IPS-15b (cell line): ENCODE data around the gene LPIN1.

Source experiments
- H3K27me3 ChIP-seq: one replicate; pipeline ENCODE4 v1.6.1; 2013; ENCODE audit warnings: low read length; ENCODE audit not compliant: control insufficient read depth, insufficient read depth
- H3K36me3 ChIP-seq: one replicate; pipeline ENCODE4 v1.6.1; 2013; ENCODE audit warnings: low read length; ENCODE audit not compliant: control insufficient read depth, insufficient read depth
- H3K4me1 ChIP-seq: one replicate; pipeline ENCODE4 v1.6.1; 2013; ENCODE audit warnings: mild to moderate bottlenecking, low read length; ENCODE audit not compliant: control insufficient read depth, insufficient read depth
- H3K4me3 ChIP-seq: one replicate; pipeline ENCODE4 v1.5.1; 2013; ENCODE audit warnings: low read depth, low read length
- H3K9ac ChIP-seq: one replicate; pipeline ENCODE4 v1.6.1; 2013; ENCODE audit warnings: low read depth, mild to moderate bottlenecking, low read length
- H3K9me3 ChIP-seq: one replicate; pipeline ENCODE4 v1.6.1; 2013; ENCODE audit warnings: mild to moderate bottlenecking, low read length; ENCODE audit not compliant: control insufficient read depth, insufficient read depth

The LPIN1 gene

GRCh38 chr2:11746376-11746806, at the start of gene LPIN1:
Gene LPIN1, plus strand, starts transcription at chr2:11746632. Its CDS starts 18,910 bp downstream, at chr2:11765542.
- H3K9me3 ChIP-seq, result no peaks in the 10 kb centered on the region
- peak within 1 kb of the TSS; percentile 37 for H3K9ac ChIP-seq
- peak within 1 kb of the TSS; percentile 70 for H3K4me3 ChIP-seq
- H3K36me3 ChIP-seq, result no peaks in the 10 kb centered on the region
- peaks cover 2% of the 10 kb centered on the region for H3K27me3 ChIP-seq
- H3K4me1 ChIP-seq, result peaks cover 13% of the 10 kb centered on the region

GRCh38 chr2:11696736-11697102, 49.7 kb upstream of the LPIN1 start:
- Histone ChIP-seq H3K9me3 (no peaks in the 10 kb centered on the region), H3K4me3 (no peak overlapping the region), H3K27me3 (peaks cover 3% of the 10 kb centered on the region), H3K36me3 (no peaks in the 10 kb centered on the region), H3K4me1 (no peaks in the 10 kb centered on the region), H3K9ac (no peak overlapping the region)

GRCh38 chr2:11697103-11697871, 49.1 kb upstream of the LPIN1 start:
- H3K9me3 ChIP-seq, result no peaks in the 10 kb centered on the region
- peaks cover 3% of the 10 kb centered on the region for H3K27me3 ChIP-seq
- H3K36me3 ChIP-seq, result no peaks in the 10 kb centered on the region
- no peak overlapping the region for H3K4me3 ChIP-seq
- no peak overlapping the region for H3K9ac ChIP-seq
- no peaks in the 10 kb centered on the region for H3K4me1 ChIP-seq

- H3K4me1 ChIP-seq, result no peaks in the 10 kb centered on the region
- no peak overlapping the region for H3K4me3 ChIP-seq
- H3K9me3 ChIP-seq, result no peaks in the 10 kb centered on the region
- H3K9ac ChIP-seq, result no peak overlapping the region
- no peaks in the 10 kb centered on the region for H3K36me3 ChIP-seq
- peaks cover 2% of the 10 kb centered on the region for H3K27me3 ChIP-seq
Observed at GRCh38 chr2:11698009-11698922, 48.2 kb upstream of the LPIN1 start.

- no peaks in the 10 kb centered on the region for H3K9me3 ChIP-seq
- no peak overlapping the region for H3K9ac ChIP-seq
- H3K36me3 ChIP-seq, result no peaks in the 10 kb centered on the region
- H3K4me1 ChIP-seq, result no peaks in the 10 kb centered on the region
- no peaks in the 10 kb centered on the region for H3K27me3 ChIP-seq
- H3K4me3 ChIP-seq, result no peak overlapping the region
Observed at GRCh38 chr2:11699686-11700670, 46.5 kb upstream of the LPIN1 start.

GRCh38 chr2:11701206-11701605, 45.2 kb upstream of the LPIN1 start:
- H3K4me3 ChIP-seq, result no peak overlapping the region
- H3K4me1 ChIP-seq, result no peaks in the 10 kb centered on the region
- no peaks in the 10 kb centered on the region for H3K36me3 ChIP-seq
- H3K9ac ChIP-seq, result no peak overlapping the region
- H3K9me3 ChIP-seq, result no peaks in the 10 kb centered on the region
- H3K27me3 ChIP-seq, result no peaks in the 10 kb centered on the region

GRCh38 chr2:11701751-11702301, 44.6 kb upstream of the LPIN1 start:
- H3K4me3 ChIP-seq, result no peak overlapping the region
- no peaks in the 10 kb centered on the region for H3K36me3 ChIP-seq
- H3K9ac ChIP-seq, result no peak overlapping the region
- no peaks in the 10 kb centered on the region for H3K9me3 ChIP-seq
- no peaks in the 10 kb centered on the region for H3K4me1 ChIP-seq
- no peaks in the 10 kb centered on the region for H3K27me3 ChIP-seq

GRCh38 chr2:11702946-11703345, 43.5 kb upstream of the LPIN1 start:
- Histone ChIP-seq H3K4me1 (no peaks in the 10 kb centered on the region), H3K27me3 (no peaks in the 10 kb centered on the region), H3K9ac (no peak overlapping the region)

GRCh38 chr2:11703700-11704099, 42.7 kb upstream of the LPIN1 start:
- Histone ChIP-seq H3K9ac (no peak overlapping the region), H3K9me3 (no peaks in the 10 kb centered on the region), H3K4me1 (no peaks in the 10 kb centered on the region), H3K27me3 (no peaks in the 10 kb centered on the region), H3K36me3 (no peaks in the 10 kb centered on the region), H3K4me3 (no peak overlapping the region)

More at GRCh38 chr2:11702946-11703345, 43.5 kb upstream of the LPIN1 start:
- H3K9me3 ChIP-seq, result no peaks in the 10 kb centered on the region
- no peak overlapping the region for H3K4me3 ChIP-seq
- H3K36me3 ChIP-seq, result no peaks in the 10 kb centered on the region

- Histone ChIP-seq H3K4me3 (no peak overlapping the region), H3K9me3 (no peaks in the 10 kb centered on the region), H3K9ac (no peak overlapping the region), H3K4me1 (no peaks in the 10 kb centered on the region), H3K27me3 (no peaks in the 10 kb centered on the region), H3K36me3 (no peaks in the 10 kb centered on the region)
Observed at GRCh38 chr2:11705063-11705462, 41.4 kb upstream of the LPIN1 start.

- no peaks in the 10 kb centered on the region for H3K27me3 ChIP-seq
- H3K9me3 ChIP-seq, result no peaks in the 10 kb centered on the region
- no peaks in the 10 kb centered on the region for H3K36me3 ChIP-seq
- no peaks in the 10 kb centered on the region for H3K4me1 ChIP-seq
- H3K4me3 ChIP-seq, result no peak overlapping the region
- no peak overlapping the region for H3K9ac ChIP-seq
Observed at GRCh38 chr2:11705711-11706110, 40.7 kb upstream of the LPIN1 start.
